Midbrain (tissue), 1 donor: ENCODE results near the gene SORCS1.

ENCODE experiments used
- DNase-seq: peaks from one replicate; lab custom pipeline; 2025; lab: John Stamatoyannopoulos, UW

The SORCS1 gene

GRCh38 chr10:106819490-106819889 lies 345.0 kb downstream of the SORCS1 start:
- DNase-seq = no peak

- DNase-seq = no peak
These were observed 348.0 kb downstream of the SORCS1 start for GRCh38 chr10:106816318-106817085.

GRCh38 chr10:106815427-106816043 lies 349.0 kb downstream of the SORCS1 start:
- no peak for DNase-seq

- no peak for DNase-seq
These were observed 359.4 kb downstream of the SORCS1 start for GRCh38 chr10:106804992-106805582.

GRCh38 chr10:106802949-106803348 lies 361.6 kb downstream of the SORCS1 start:
- no peak for DNase-seq

GRCh38 chr10:106799776-106800175 lies 364.7 kb downstream of the SORCS1 start:
- no peak for DNase-seq

GRCh38 chr10:106795619-106796018 lies 368.9 kb downstream of the SORCS1 start:
- DNase-seq = peak; percentile 25

GRCh38 chr10:106793617-106794016 lies 370.9 kb downstream of the SORCS1 start:
- DNase-seq = no peak

GRCh38 chr10:106789623-106790022 lies 374.9 kb downstream of the SORCS1 start:
- DNase-seq = no peak

- no peak for DNase-seq
These were observed 375.5 kb downstream of the SORCS1 start for GRCh38 chr10:106788982-106789381.

- DNase-seq = no peak
These were observed 379.0 kb downstream of the SORCS1 start for GRCh38 chr10:106785528-106785927.

GRCh38 chr10:106780632-106781031 lies 383.9 kb downstream of the SORCS1 start:
- no peak for DNase-seq

GRCh38 chr10:106777841-106778240 lies 386.7 kb downstream of the SORCS1 start:
- no peak for DNase-seq

- DNase-seq = no peak
These were observed 389.4 kb downstream of the SORCS1 start for GRCh38 chr10:106775127-106775526.

- no peak for DNase-seq
These were observed 391.5 kb downstream of the SORCS1 start for GRCh38 chr10:106772957-106773356.

- no peak for DNase-seq
These were observed 393.4 kb downstream of the SORCS1 start for GRCh38 chr10:106771154-106771553.

- no peak for DNase-seq
These were observed 396.3 kb downstream of the SORCS1 start for GRCh38 chr10:106768204-106768603.

GRCh38 chr10:106765928-106766327 lies 398.6 kb downstream of the SORCS1 start:
- DNase-seq = no peak

- no peak for DNase-seq
These were observed 399.2 kb downstream of the SORCS1 start for GRCh38 chr10:106765241-106765754.

- no peak for DNase-seq
These were observed 400.1 kb downstream of the SORCS1 start for GRCh38 chr10:106764360-106764759.

GRCh38 chr10:106761906-106762305 lies 402.6 kb downstream of the SORCS1 start:
- no peak for DNase-seq

- no peak for DNase-seq
These were observed 407.0 kb downstream of the SORCS1 start for GRCh38 chr10:106757521-106757920.

- DNase-seq = no peak
These were observed 413.4 kb downstream of the SORCS1 start for GRCh38 chr10:106751091-106751490.
